ENCODE measurements around the gene MAN1C1. TPM values are rescaled to one million over a fixed set of nuclear protein-coding genes. Genes with fewer than 3 reads are reported as not detected.

The MAN1C1 gene
- total and polyA plus RNA-seq, 9 of the 15 experiments (the other 6 are each of a cell fraction or from before 2014, with no cell fraction given) = 0.04 to 0.44 (median 0.10) TPM; not detected in 3

- TF ChIP-seq ZBTB2 (IDR thresholded peaks at IDR 0.05) = peak; percentile 76; the same call in 1 of the 2 replicates
- TF ChIP-seq ZNF407 (IDR thresholded peaks at IDR 0.05; ENCODE audit: low read depth) = no peak
- TF ChIP-seq EP400 (IDR thresholded peaks at IDR 0.05) = peak; percentile 71
- no peak for TF ChIP-seq TAF15 (IDR thresholded peaks at IDR 0.05; ENCODE audit: low read depth, low read length)
- TF ChIP-seq POLR2A (conservative IDR thresholded peaks at IDR 0.05) = peak; percentile 92
- TF ChIP-seq CHD2 (IDR thresholded peaks at IDR 0.05; ENCODE audit: low read depth, low read length) = peak; percentile 98
- TF ChIP-seq, protein P1, sequence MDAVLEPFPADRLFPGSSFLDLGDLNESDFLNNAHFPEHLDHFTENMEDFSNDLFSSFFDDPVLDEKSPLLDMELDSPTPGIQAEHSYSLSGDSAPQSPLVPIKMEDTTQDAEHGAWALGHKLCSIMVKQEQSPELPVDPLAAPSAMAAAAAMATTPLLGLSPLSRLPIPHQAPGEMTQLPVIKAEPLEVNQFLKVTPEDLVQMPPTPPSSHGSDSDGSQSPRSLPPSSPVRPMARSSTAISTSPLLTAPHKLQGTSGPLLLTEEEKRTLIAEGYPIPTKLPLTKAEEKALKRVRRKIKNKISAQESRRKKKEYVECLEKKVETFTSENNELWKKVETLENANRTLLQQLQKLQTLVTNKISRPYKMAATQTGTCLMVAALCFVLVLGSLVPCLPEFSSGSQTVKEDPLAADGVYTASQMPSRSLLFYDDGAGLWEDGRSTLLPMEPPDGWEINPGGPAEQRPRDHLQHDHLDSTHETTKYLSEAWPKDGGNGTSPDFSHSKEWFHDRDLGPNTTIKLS (IDR thresholded peaks at IDR 0.05; ENCODE audit: borderline replicate concordance, low read depth) = peak; percentile 85
- no peak for TF ChIP-seq RUNX1 (IDR thresholded peaks at IDR 0.05; ENCODE audit: low read depth)
- peak in 1 of 2 experiments; percentile 46; a peak in 1 of 3 replicates for TF ChIP-seq CBX3 (IDR thresholded peaks at IDR 0.05; ENCODE audit: borderline replicate concordance in 1 of 2, low read length in 2 of 2)
- TF ChIP-seq RBM25 (IDR thresholded peaks at IDR 0.05; ENCODE audit: low read depth, low read length, severe bottlenecking) = no peak
- peak; percentile 97 for TF ChIP-seq ARID4B (CRISPR knock-in tag; IDR thresholded peaks at IDR 0.05)
These were observed 203.1 kb downstream of the MAN1C1 start, which contains the start of gene MTFR1L (continued) for GRCh38 chr1:25819491-25820246.
